Testis (tissue), 3 donors: ENCODE results near the gene PIP4K2B. TPM values are rescaled to one million over a fixed set of nuclear protein-coding genes. Genes with fewer than 3 reads are reported as not detected.

Experiments used
- DNase-seq: peaks from one replicate; pipeline ENCODE4 v3.0.0-alpha.2; 2019
- H3K27ac ChIP-seq, 2 donors: fragments of 200-600 bp; sonication (generic); one replicate each; pipeline ENCODE4 v1.5.1; 2019
- H3K27me3 ChIP-seq: fragments of 200-600 bp; sonication (generic); one replicate; pipeline ENCODE4 v1.5.1; 2019
- H3K36me3 ChIP-seq: fragments of 200-600 bp; sonication (generic); one replicate; pipeline ENCODE4 v1.5.1; 2017; ENCODE audit warnings: low read depth; ENCODE audit errors: missing control alignments
- H3K4me1 ChIP-seq: fragments of 200-600 bp; sonication (generic); one replicate; pipeline ENCODE4 v1.5.1; 2019
- H3K4me3 ChIP-seq, 2 donors: fragments of 200-600 bp; sonication (generic); one replicate each; pipeline ENCODE4 v1.5.1; 2017 to 2019
- H3K9me3 ChIP-seq: fragments of 200-600 bp; sonication (generic); one replicate; pipeline ENCODE4 v1.5.1; 2017
- CTCF ChIP-seq, 3 experiments: fragments of 450-650 bp in 2 of 3; fragments of 200-600 bp in 1 of 3; sonication (generic) in 1 of 3; IDR thresholded peaks; one replicate each; pipeline ENCODE4 v1.5.1; 2016 to 2019; ENCODE audit warnings: antibody characterized with exemption in 3 of 3, mild to moderate bottlenecking in 2 of 3, moderate library complexity in 1 of 3
- POLR2A ChIP-seq: fragments of 450-650 bp; IDR thresholded peaks from one replicate; pipeline ENCODE4 v1.6.1; 2017; ENCODE audit warnings: antibody characterized with exemption, mild to moderate bottlenecking, moderate library complexity
- WGBS, 2 donors: methylation state at CpG; one replicate each; pipeline ENCODE4 v1.1.5; 2018; 5-methylcytosine and 5-hydroxymethylcytosine counted together
- intact Hi-C: fragments of 100-400 bp; cut with DNase I; formaldehyde crosslinking; loops from one replicate; pipeline ENCODE4 v1.15.1; 2023; ENCODE audit warnings: low total_unique reads
- polyA plus RNA-seq: library from polyadenylated mRNA; stranded (reverse); fragments of 350-450 nt; fragmentation: Illumina TruSeq; extraction: RNeasy Lipid Tissue Mini Kit (QIAGEN cat#74804); gene quantifications from one replicate; pipeline ENCODE4 v1.2.3, GENCODE V29; 2014; ENCODE audit warnings: low read depth, low replicate concordance; ENCODE audit not compliant: insufficient read depth
- total RNA-seq, 2 donors: library from RNA; depleted of rRNA; stranded (reverse); fragments of >200 nt; gene quantifications; one replicate each; pipeline ENCODE4 v1.2.3, GENCODE V29; 2016

Gene PIP4K2B
- total and polyA plus RNA-seq, 3 donors from 2014 or later, result 34.8 to 56.7 (median 47.2) TPM

GRCh38 chr17:38751144-38751807 lies 48.1 kb downstream of the PIP4K2B start:
- WGBS, 2 donors, result 3 to 4% methylated on average over 10 of the region's 10 CpGs
- Histone ChIP-seq H3K27ac (peak overlapping the region in 1 of 2 donors; percentile 76), H3K4me1 (peaks cover 32% of the 10 kb centered on the region), H3K4me3 (peak overlapping the region; percentile 84 to 93), H3K9me3 (no peaks in the 10 kb centered on the region), H3K36me3 (no peaks in the 10 kb centered on the region), H3K27me3 (no peaks in the 10 kb centered on the region)
- TF ChIP-seq CTCF (IDR thresholded peaks at IDR 0.05), result no peak
- TF ChIP-seq POLR2A, result no peak
- no peak for DNase-seq
- intact Hi-C loops, result no loop called here

- Histone ChIP-seq H3K4me3 (no peak overlapping the region), H3K4me1 (peaks cover 39% of the 10 kb centered on the region), H3K36me3 (no peaks in the 10 kb centered on the region), H3K27me3 (no peaks in the 10 kb centered on the region), H3K27ac (peak overlapping the region in 1 of 2 donors; percentile 85), H3K9me3 (no peaks in the 10 kb centered on the region)
- DNase-seq, result no peak
- TF ChIP-seq CTCF (IDR thresholded peaks at IDR 0.05), result no peak
- TF ChIP-seq POLR2A, result no peak
- intact Hi-C loops, result no loop called here
- WGBS, 2 donors, result 22 to 27% methylated on average over 22 to 28 of the region's 28 CpGs
Measured at GRCh38 chr17:38750312-38751121, 48.8 kb downstream of the PIP4K2B start.

- 0 to 3% methylated on average over 8 to 12 of the region's 12 CpGs for WGBS, 2 donors
- H3K27me3 ChIP-seq, result no peaks in the 10 kb centered on the region
- H3K27ac ChIP-seq, result peak overlapping the region in 1 of 2 donors; percentile 85
- peaks cover 42% of the 10 kb centered on the region for H3K4me1 ChIP-seq
- intact Hi-C loops, result no loop called here
- no peaks in the 10 kb centered on the region for H3K36me3 ChIP-seq
- peak overlapping the region; percentile 81 to 92 for H3K4me3 ChIP-seq
- TF ChIP-seq POLR2A (no peak), CTCF (IDR thresholded peaks at IDR 0.05) (no peak)
- no peaks in the 10 kb centered on the region for H3K9me3 ChIP-seq
- no peak for DNase-seq
Measured at GRCh38 chr17:38750044-38750311, 49.4 kb downstream of the PIP4K2B start.

GRCh38 chr17:38749223-38750043 lies 49.9 kb downstream of the PIP4K2B start:
- Histone ChIP-seq H3K9me3 (no peaks in the 10 kb centered on the region), H3K4me1 (peaks cover 42% of the 10 kb centered on the region), H3K27ac (peak overlapping the region; percentile 76 to 85), H3K36me3 (no peaks in the 10 kb centered on the region), H3K4me3 (peak overlapping the region; percentile 81 to 92), H3K27me3 (no peaks in the 10 kb centered on the region)
- intact Hi-C loops, result no loop called here
- TF ChIP-seq CTCF (IDR thresholded peaks at IDR 0.05), result no peak
- no peak for TF ChIP-seq POLR2A
- WGBS, 2 donors, result 0 to 1% methylated on average over 29 to 78 of the region's 79 CpGs
- DNase-seq, result peak; percentile 87
